Lower lobe of right lung (tissue), 2 donors: ENCODE measurements around the gene PRRG1. TPM values are rescaled to one million over a fixed set of nuclear protein-coding genes. Genes with fewer than 3 reads are reported as not detected.
A peak's percentile ranks its signal among the peaks of the same experiment; 100 is the strongest.

Experiments used
- ATAC-seq, 2 donors: fragments of 200-7000 bp; cut with Tn5 transposase; one replicate each; pipeline ENCODE4 v1.9.1; 2020 to 2022; ENCODE audit warnings: mild to moderate bottlenecking in 2 of 2, moderate library complexity in 2 of 2
- DNase-seq: peaks from one replicate; pipeline ENCODE4 v3.0.0-alpha.2; 2020
- H3K27ac ChIP-seq: fragments of 200-600 bp; one replicate; pipeline ENCODE4 v1.8.0; 2022
- H3K27me3 ChIP-seq: fragments of 200-600 bp; one replicate; pipeline ENCODE4 v1.8.0; 2022; ENCODE audit warnings: low read depth
- H3K36me3 ChIP-seq: fragments of 200-600 bp; one replicate; pipeline ENCODE4 v1.8.0; 2022; ENCODE audit warnings: mild to moderate bottlenecking
- H3K4me1 ChIP-seq: fragments of 200-600 bp; one replicate; pipeline ENCODE4 v1.8.0; 2022
- H3K4me3 ChIP-seq: fragments of 200-600 bp; one replicate; pipeline ENCODE4 v1.8.0; 2022; ENCODE audit warnings: mild to moderate bottlenecking
- H3K9me3 ChIP-seq: fragments of 200-600 bp; one replicate; pipeline ENCODE4 v1.8.0; 2022
- CTCF ChIP-seq: fragments of 200-600 bp; IDR thresholded peaks from one replicate; pipeline ENCODE4 v1.8.0; 2022; ENCODE audit warnings: antibody characterized with exemption, mild to moderate bottlenecking
- intact Hi-C: fragments of 100-400 bp; cut with DNase I; formaldehyde crosslinking; loops from one replicate; pipeline ENCODE4 v1.11.0; 2022
- total RNA-seq: library from RNA; stranded (reverse); fragmentation: NEBNext Ultra II Directional; extraction: Animal tissue kit (Norgen Biotek cat#: 25700); gene quantifications from one replicate; pipeline ENCODE4 v1.2.1, GENCODE V29; 2021
- donor health status: DM: no; HTN: yes; CAD: no; lungs with severe emphysema.

Gene PRRG1
- total RNA-seq, 1 donor from 2014 or later = 16.2 TPM

GRCh38 chrX:37371578-37371991 is 22.4 kb downstream of the PRRG1 start:
- Histone ChIP-seq H3K36me3 (no peaks in the 10 kb centered on the region), H3K4me3 (no peak overlapping the region), H3K27ac (no peak overlapping the region), H3K27me3 (no peaks in the 10 kb centered on the region), H3K9me3 (no peaks in the 10 kb centered on the region), H3K4me1 (no peaks in the 10 kb centered on the region)
- TF ChIP-seq CTCF = no peak
- ATAC-seq (no peak), DNase-seq (no peak)
- intact Hi-C loops = no loop called here

- no peak overlapping the region for H3K4me3 ChIP-seq
- no peak overlapping the region for H3K27ac ChIP-seq
- no peaks in the 10 kb centered on the region for H3K36me3 ChIP-seq
- DNase-seq = no peak
- intact Hi-C loops = no loop called here
- H3K9me3 ChIP-seq = no peaks in the 10 kb centered on the region
- no peak for TF ChIP-seq CTCF
- no peaks in the 10 kb centered on the region for H3K27me3 ChIP-seq
- no peaks in the 10 kb centered on the region for H3K4me1 ChIP-seq
- no peak for ATAC-seq
These were observed 29.2 kb downstream of the PRRG1 start for GRCh38 chrX:37378404-37378803.

- intact Hi-C loops = no loop called here
- no peak overlapping the region for H3K4me3 ChIP-seq
- TF ChIP-seq CTCF = no peak
- H3K27me3 ChIP-seq = no peaks in the 10 kb centered on the region
- no peak overlapping the region for H3K27ac ChIP-seq
- ATAC-seq (no peak), DNase-seq (no peak)
- no peaks in the 10 kb centered on the region for H3K9me3 ChIP-seq
- H3K36me3 ChIP-seq = no peaks in the 10 kb centered on the region
- H3K4me1 ChIP-seq = no peaks in the 10 kb centered on the region
These were observed 29.7 kb downstream of the PRRG1 start for GRCh38 chrX:37378830-37379229.

GRCh38 chrX:37380256-37380655 is 31.1 kb downstream of the PRRG1 start:
- no peaks in the 10 kb centered on the region for H3K36me3 ChIP-seq
- H3K27me3 ChIP-seq = no peaks in the 10 kb centered on the region
- H3K9me3 ChIP-seq = no peaks in the 10 kb centered on the region
- H3K27ac ChIP-seq = no peak overlapping the region
- DNase-seq (no peak), ATAC-seq (no peak)
- H3K4me3 ChIP-seq = no peak overlapping the region
- no peak for TF ChIP-seq CTCF
- H3K4me1 ChIP-seq = no peaks in the 10 kb centered on the region
- intact Hi-C loops = no loop called here

- ATAC-seq (peak in 1 of 2 donors; percentile 48), DNase-seq (no peak)
- no peak overlapping the region for H3K4me3 ChIP-seq
- no peaks in the 10 kb centered on the region for H3K27me3 ChIP-seq
- no peaks in the 10 kb centered on the region for H3K36me3 ChIP-seq
- intact Hi-C loops = no loop called here
- no peaks in the 10 kb centered on the region for H3K9me3 ChIP-seq
- no peak for TF ChIP-seq CTCF
- H3K27ac ChIP-seq = no peak overlapping the region
- H3K4me1 ChIP-seq = no peaks in the 10 kb centered on the region
These were observed 31.8 kb downstream of the PRRG1 start for GRCh38 chrX:37380924-37381323.

GRCh38 chrX:37383313-37383712 is 34.1 kb downstream of the PRRG1 start:
- H3K9me3 ChIP-seq = no peaks in the 10 kb centered on the region
- no peaks in the 10 kb centered on the region for H3K27me3 ChIP-seq
- no peak overlapping the region for H3K27ac ChIP-seq
- no peak overlapping the region for H3K4me3 ChIP-seq
- no peak for TF ChIP-seq CTCF
- no peak for ATAC-seq
- intact Hi-C loops = no loop called here
- no peaks in the 10 kb centered on the region for H3K4me1 ChIP-seq
- no peaks in the 10 kb centered on the region for H3K36me3 ChIP-seq
- no peak for DNase-seq
